Sigmoid colon (tissue), 7 donors: ENCODE data around the gene PLA2G4F. TPM values are rescaled to one million over a fixed set of nuclear protein-coding genes. Genes with fewer than 3 reads are reported as not detected.

ENCODE experiments used
- DNase-seq: peaks from one replicate; pipeline ENCODE4 v3.0.0-alpha.2; 2019
- H3K27ac ChIP-seq, 4 donors: fragments of 200-600 bp; sonication (generic); one replicate each; pipeline ENCODE4 v1.5.1; 2016 to 2019; ENCODE audit warnings: mild to moderate bottlenecking in 1 of 4
- H3K27me3 ChIP-seq, 3 donors: fragments of 200-600 bp; sonication (generic); one replicate each; pipeline ENCODE4 v1.5.1; 2019; ENCODE audit warnings: mild to moderate bottlenecking in 1 of 3
- H3K36me3 ChIP-seq, 4 donors: fragments of 200-600 bp; sonication (generic); one replicate each; pipeline ENCODE4 v1.5.1; 2016 to 2019
- H3K4me1 ChIP-seq, 4 donors: fragments of 200-600 bp; sonication (generic); one replicate each; pipeline ENCODE4 v1.5.1; 2017 to 2019
- H3K4me3 ChIP-seq, 4 donors: fragments of 200-600 bp; sonication (generic); one replicate each; pipeline ENCODE4 v1.5.1; 2017 to 2019; ENCODE audit warnings: mild to moderate bottlenecking in 2 of 4, moderate library complexity in 1 of 4
- H3K9me3 ChIP-seq, 4 donors: fragments of 200-600 bp in 3 of 4; sonication (generic) in 3 of 4; one replicate each; pipeline versions ENCODE4 v1.5.1 to v1.6.1; 2013 to 2019
- CTCF ChIP-seq, 4 experiments: fragments of 450-650 bp in 3 of 4; fragments of 200-600 bp in 1 of 4; IDR thresholded peaks; one replicate each; pipeline ENCODE4 v1.5.1; 2016 to 2019; ENCODE audit warnings: antibody characterized with exemption in 4 of 4, mild to moderate bottlenecking in 3 of 4, moderate library complexity in 2 of 4
- EP300 ChIP-seq, 4 donors: sonication (generic); formaldehyde crosslinking; IDR thresholded peaks; one replicate each; pipeline ENCODE4 v1.6.1; 2017; ENCODE audit warnings: antibody characterized with exemption in 4 of 4
- POLR2A ChIP-seq, 2 donors: fragments of 450-650 bp; IDR thresholded peaks; one replicate each; pipeline ENCODE4 v1.6.1; 2016; ENCODE audit warnings: antibody characterized with exemption in 2 of 2, mild to moderate bottlenecking in 2 of 2, moderate library complexity in 2 of 2
- POLR2AphosphoS5 ChIP-seq, 4 donors: sonication (generic); formaldehyde crosslinking; IDR thresholded peaks; one replicate each; pipeline ENCODE4 v1.6.1; 2017; ENCODE audit warnings: antibody characterized with exemption in 4 of 4
- WGBS, 2 donors: extraction: QIAGEN DNeasy Blood & Tissue Kit; methylation state at CpG; one replicate each; pipeline ENCODE4 v1.1.7; 2013; 5-methylcytosine and 5-hydroxymethylcytosine counted together
- intact Hi-C: fragments of 100-400 bp; cut with DNase I; formaldehyde crosslinking; loops from one replicate; pipeline ENCODE4 v1.15.1; 2023
- polyA plus RNA-seq, 3 donors: library from polyadenylated mRNA; stranded (reverse); fragments of 200-250 nt; gene quantifications; one replicate each; pipeline ENCODE4 v1.2.3, GENCODE V29; 2013
- total RNA-seq, 4 donors: library from RNA; depleted of rRNA; stranded (reverse); fragments of >200 nt; gene quantifications; one replicate each; pipeline ENCODE4 v1.1.0, GENCODE V29; 2016
- donor health status: healthy with polysubstance abuse.
- donor health status: Bipolar disorder and iron deficiency.
- donor health status: healthy.

Gene PLA2G4F
- total and polyA plus RNA-seq, 7 donors: under 0.01 to 28.8 (median 7.2) TPM; not detected in 2

- no peak for TF ChIP-seq POLR2AphosphoS5 (IDR thresholded peaks at IDR 0.05)
- TF ChIP-seq POLR2A (IDR thresholded peaks at IDR 0.05): no peak
- TF ChIP-seq EP300 (IDR thresholded peaks at IDR 0.05): no peak
- no peak for TF ChIP-seq CTCF (IDR thresholded peaks at IDR 0.05)
- H3K4me3 ChIP-seq: no peak overlapping the region
- H3K36me3 ChIP-seq: peaks cover 30 to 99% (median 61%) of the 10 kb centered on the region in 4 donors
- no peak overlapping the region for H3K27ac ChIP-seq
- WGBS, 2 donors: 93 to 94% methylated on average over 5 of the region's 5 CpGs
- no peaks in the 10 kb centered on the region for H3K4me1 ChIP-seq
- H3K27me3 ChIP-seq: no peaks in the 10 kb centered on the region
- DNase-seq: no peak
- no peaks in the 10 kb centered on the region for H3K9me3 ChIP-seq
- intact Hi-C loops: no loop called here
These were observed 16.0 kb upstream of the PLA2G4F start for GRCh38 chr15:42172475-42172874.

GRCh38 chr15:42171795-42172194 is 15.4 kb upstream of the PLA2G4F start:
- no peak for TF ChIP-seq EP300 (IDR thresholded peaks at IDR 0.05)
- intact Hi-C loops: no loop called here
- Histone ChIP-seq H3K27me3 (no peaks in the 10 kb centered on the region), H3K4me3 (no peak overlapping the region), H3K27ac (no peak overlapping the region), H3K36me3 (peaks cover 35 to 99% (median 68%) of the 10 kb centered on the region in 4 donors), H3K4me1 (no peaks in the 10 kb centered on the region), H3K9me3 (no peaks in the 10 kb centered on the region)
- WGBS, 2 donors: 100% methylated on average over 1 of the region's 1 CpG
- DNase-seq: no peak

- Histone ChIP-seq H3K27me3 (no peaks in the 10 kb centered on the region), H3K4me1 (no peaks in the 10 kb centered on the region), H3K9me3 (no peaks in the 10 kb centered on the region), H3K36me3 (peaks cover 42 to 99% (median 71%) of the 10 kb centered on the region in 4 donors), H3K27ac (no peak overlapping the region), H3K4me3 (no peak overlapping the region)
- no peak for DNase-seq
- 42 to 44% methylated on average over 1 of the region's 1 CpG for WGBS, 2 donors
- intact Hi-C loops: no loop called here
- TF ChIP-seq POLR2A (IDR thresholded peaks at IDR 0.05) (no peak), POLR2AphosphoS5 (IDR thresholded peaks at IDR 0.05) (no peak), EP300 (IDR thresholded peaks at IDR 0.05) (no peak), CTCF (IDR thresholded peaks at IDR 0.05) (no peak)
These were observed 14.7 kb upstream of the PLA2G4F start for GRCh38 chr15:42171122-42171521.

- Histone ChIP-seq H3K36me3 (peaks cover 61 to 99% (median 76%) of the 10 kb centered on the region in 4 donors), H3K27me3 (no peaks in the 10 kb centered on the region), H3K9me3 (no peaks in the 10 kb centered on the region), H3K27ac (no peak overlapping the region), H3K4me1 (no peaks in the 10 kb centered on the region), H3K4me3 (no peak overlapping the region)
- 96 to 97% methylated on average over 13 of the region's 13 CpGs for WGBS, 2 donors
- DNase-seq: no peak
- TF ChIP-seq POLR2AphosphoS5 (IDR thresholded peaks at IDR 0.05) (no peak), EP300 (IDR thresholded peaks at IDR 0.05) (no peak), POLR2A (IDR thresholded peaks at IDR 0.05) (no peak), CTCF (IDR thresholded peaks at IDR 0.05) (no peak)
- intact Hi-C loops: no loop called here
These were observed 9.9 kb upstream of the PLA2G4F start for GRCh38 chr15:42166225-42166940.

GRCh38 chr15:42165106-42165505 is 8.7 kb upstream of the PLA2G4F start:
- peaks cover 66 to 100% (median 83%) of the 10 kb centered on the region in 4 donors for H3K36me3 ChIP-seq
- H3K4me3 ChIP-seq: no peak overlapping the region
- TF ChIP-seq EP300 (IDR thresholded peaks at IDR 0.05) (no peak), CTCF (IDR thresholded peaks at IDR 0.05) (no peak), POLR2A (IDR thresholded peaks at IDR 0.05) (no peak)
- no peaks in the 10 kb centered on the region for H3K9me3 ChIP-seq
- WGBS, 2 donors: 92% methylated on average over 6 of the region's 6 CpGs
- no peak for DNase-seq
- intact Hi-C loops: no loop called here
- no peaks in the 10 kb centered on the region for H3K27me3 ChIP-seq
- H3K27ac ChIP-seq: no peak overlapping the region
- no peaks in the 10 kb centered on the region for H3K4me1 ChIP-seq
